Renal cortical epithelial cell (primary cell): ENCODE results near the gene ANKRD12. TPM values are rescaled to one million over a fixed set of nuclear protein-coding genes. Genes with fewer than 3 reads are reported as not detected.
A peak's percentile ranks its signal among the peaks of the same experiment; 100 is the strongest.

ENCODE experiments used
- DNase-seq: peaks from one replicate; pipeline ENCODE4 v3.0.0-alpha.2; 2011; ENCODE audit warnings: low read depth
- total RNA-seq: library from RNA; depleted of rRNA; stranded (reverse); fragments of >200 nt; gene quantifications from 2 replicates; pipeline ENCODE4 v1.2.3, GENCODE V29; 2014

ANKRD12 gene
- total RNA-seq, 1 donor from 2014 or later = 42.5 TPM

- no peak for DNase-seq
Observed at GRCh38 chr18:9290156-9290555, 153.6 kb downstream of the ANKRD12 start.

- DNase-seq = no peak
Observed at GRCh38 chr18:9292047-9292446, 155.5 kb downstream of the ANKRD12 start.

GRCh38 chr18:9293948-9294347 is 157.4 kb downstream of the ANKRD12 start:
- no peak for DNase-seq

DNA sequence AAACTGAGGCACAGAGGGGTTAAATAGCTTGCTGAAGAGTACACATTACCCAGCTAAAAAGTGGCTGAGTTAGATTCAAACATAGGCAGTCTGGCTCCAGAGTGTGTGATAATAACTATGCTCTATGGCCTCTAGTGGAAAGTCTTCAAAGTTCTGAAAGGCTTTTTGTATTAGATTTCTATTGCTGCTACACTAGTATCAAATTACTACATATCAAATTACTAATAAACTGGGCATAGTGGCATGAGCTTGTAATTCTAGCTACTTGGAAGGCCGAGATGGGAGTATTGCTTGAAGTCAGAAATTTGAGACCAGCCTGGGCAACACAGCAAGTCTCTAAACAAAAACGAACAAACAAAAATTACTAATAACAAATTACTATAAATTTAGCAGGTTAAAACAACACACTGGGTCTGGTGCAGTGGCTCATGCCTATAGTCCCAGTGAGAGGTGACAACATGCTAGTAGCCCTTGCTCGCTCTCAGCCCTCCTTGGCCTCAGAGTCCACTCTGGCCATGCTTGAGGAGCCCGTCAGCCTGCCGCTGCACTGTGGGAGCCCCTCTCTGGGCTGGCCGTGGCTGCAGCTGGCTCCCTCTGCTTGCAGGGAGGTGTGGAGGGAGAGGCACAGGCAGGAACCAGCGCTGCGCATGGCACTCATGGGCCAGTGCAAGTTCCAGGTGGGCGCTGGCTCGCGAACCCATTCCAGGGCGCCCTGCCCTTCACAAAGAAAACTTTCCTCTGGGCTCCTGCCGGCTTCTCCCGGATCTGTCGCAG is 159.8 kb downstream of the ANKRD12 start:
- DNase-seq = no peak

- DNase-seq = no peak
Observed at GRCh38 chr18:9297007-9297393, 160.4 kb downstream of the ANKRD12 start.

GRCh38 chr18:9304388-9305070 is 167.9 kb downstream of the ANKRD12 start:
- no peak for DNase-seq

DNA sequence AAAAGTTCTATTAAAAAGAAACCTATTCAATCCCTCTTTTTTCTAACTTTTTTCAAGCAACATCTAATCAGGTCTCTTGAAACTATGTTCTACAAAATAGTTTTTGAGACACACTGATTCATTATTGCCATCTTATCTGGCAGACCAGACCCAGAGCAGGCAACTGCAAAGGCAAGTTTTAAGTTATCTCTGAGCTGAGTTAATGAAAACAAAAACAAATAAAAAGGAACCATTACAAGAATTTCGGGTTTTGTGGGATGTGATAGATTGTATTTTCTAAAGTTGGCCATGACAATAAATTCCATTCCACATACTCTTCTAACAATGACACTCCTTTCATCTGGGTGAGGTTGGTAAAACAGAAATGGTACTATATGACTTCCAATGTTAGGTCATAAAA is 182.8 kb downstream of the ANKRD12 start:
- DNase-seq = no peak

GRCh38 chr18:9321017-9321452 is 184.5 kb downstream of the ANKRD12 start:
- no peak for DNase-seq

DNA sequence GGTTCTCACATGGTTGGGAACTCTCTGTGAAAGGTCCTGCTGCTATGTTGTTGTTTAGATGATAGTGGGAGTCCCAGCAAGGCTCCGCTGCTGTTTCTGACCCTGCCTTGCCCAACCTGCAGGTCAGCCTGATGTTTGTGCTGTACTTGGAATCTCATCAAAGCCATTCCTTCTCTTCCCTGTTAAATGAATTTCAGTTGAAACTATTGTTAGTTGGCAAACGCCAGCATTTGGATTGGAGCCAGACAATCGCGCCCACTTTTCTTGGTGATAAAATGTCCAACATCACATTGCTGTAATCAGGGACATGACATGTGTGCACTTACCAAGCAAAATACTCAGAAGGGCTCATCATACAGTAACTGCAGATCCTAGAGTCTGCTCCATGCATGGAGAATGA is 185.2 kb downstream of the ANKRD12 start:
- DNase-seq = no peak

DNA sequence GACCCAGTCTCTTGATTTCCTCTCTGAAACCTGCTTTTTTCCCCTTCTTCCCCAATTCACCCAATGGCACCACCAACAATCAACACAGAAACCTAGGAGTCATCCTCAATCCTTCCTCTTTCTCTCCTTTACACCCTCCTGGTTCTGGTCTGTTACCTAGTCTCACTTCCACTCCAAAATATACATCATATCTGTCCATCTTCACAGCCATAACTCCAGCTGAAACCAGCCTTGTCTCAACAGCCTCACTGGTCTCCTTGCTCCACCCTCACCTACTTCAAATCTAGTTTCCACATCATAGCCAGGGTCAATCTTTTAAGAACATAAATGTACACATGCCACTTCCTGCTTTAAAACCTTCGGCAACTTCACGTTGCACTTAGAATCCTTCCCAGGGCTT is 186.2 kb downstream of the ANKRD12 start:
- no peak for DNase-seq

- DNase-seq = peak; percentile 72
Observed at GRCh38 chr18:9323750-9324445, 187.3 kb downstream of the ANKRD12 start.

GRCh38 chr18:9325716-9326115 is 189.1 kb downstream of the ANKRD12 start:
- no peak for DNase-seq

DNA sequence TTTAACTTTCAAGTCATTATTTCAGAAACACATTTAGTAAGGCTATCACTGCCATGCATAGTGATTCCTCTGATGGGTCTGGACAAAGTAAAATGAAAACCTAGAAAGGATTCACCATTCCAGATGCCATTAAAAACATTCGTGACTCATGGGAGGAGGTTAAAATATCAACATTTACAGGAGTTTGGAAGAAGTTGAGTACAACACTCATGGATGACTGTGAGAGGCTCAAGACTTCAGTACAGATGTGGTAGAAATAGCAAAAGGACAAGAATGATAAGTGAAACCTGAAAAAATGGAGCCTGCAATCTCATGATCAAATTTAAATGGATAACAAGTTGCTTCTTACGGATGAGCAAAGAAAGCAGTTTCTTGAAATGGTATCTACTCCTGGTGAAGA is 192.2 kb downstream of the ANKRD12 start:
- no peak for DNase-seq

GRCh38 chr18:9329471-9329870 is 192.9 kb downstream of the ANKRD12 start:
- no peak for DNase-seq

- DNase-seq = no peak
Observed at GRCh38 chr18:9330419-9330818, 193.8 kb downstream of the ANKRD12 start.

DNA sequence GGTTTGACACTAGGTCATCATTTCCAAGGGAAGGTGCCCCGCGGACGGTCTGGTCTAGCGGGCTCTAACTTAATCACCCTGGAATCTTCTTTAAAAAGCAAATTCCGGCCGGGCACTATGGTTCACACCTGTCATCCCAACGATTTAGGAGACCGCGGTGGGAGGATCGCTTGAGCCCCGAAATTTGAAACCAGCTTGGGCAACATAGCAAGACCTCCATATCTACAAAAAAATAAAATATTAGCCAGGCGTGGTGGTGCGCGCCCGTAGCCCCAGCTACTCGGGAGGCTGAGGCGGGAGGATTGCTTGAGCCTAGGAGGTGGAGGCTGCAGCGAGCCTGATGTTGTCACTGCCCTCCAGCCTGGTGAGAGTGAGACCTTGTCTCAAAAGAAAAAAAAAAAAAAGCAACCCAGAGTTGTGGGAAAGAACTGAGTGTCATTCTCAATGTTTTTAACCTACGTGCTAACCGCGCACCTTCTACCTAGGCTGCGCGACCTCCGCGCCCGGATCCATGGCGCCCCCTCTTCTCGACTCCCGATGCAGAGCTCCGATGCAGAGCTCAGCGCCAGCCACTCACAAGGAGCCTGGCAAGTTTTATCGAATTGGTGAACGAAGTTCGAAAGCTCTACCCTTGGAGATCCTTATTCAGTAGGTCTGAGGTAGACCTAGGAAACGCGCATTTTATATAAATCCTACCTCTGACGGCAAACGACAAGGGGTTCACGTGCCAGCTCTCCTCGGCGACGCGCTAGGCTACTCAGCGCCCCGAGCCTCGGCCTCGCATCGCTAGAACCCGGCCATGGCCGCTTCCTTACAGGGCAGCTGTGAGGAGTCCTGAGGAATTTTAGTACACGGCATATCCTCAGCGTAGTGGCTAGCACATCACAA is 197.1 kb downstream of the ANKRD12 start:
- no peak for DNase-seq

DNA sequence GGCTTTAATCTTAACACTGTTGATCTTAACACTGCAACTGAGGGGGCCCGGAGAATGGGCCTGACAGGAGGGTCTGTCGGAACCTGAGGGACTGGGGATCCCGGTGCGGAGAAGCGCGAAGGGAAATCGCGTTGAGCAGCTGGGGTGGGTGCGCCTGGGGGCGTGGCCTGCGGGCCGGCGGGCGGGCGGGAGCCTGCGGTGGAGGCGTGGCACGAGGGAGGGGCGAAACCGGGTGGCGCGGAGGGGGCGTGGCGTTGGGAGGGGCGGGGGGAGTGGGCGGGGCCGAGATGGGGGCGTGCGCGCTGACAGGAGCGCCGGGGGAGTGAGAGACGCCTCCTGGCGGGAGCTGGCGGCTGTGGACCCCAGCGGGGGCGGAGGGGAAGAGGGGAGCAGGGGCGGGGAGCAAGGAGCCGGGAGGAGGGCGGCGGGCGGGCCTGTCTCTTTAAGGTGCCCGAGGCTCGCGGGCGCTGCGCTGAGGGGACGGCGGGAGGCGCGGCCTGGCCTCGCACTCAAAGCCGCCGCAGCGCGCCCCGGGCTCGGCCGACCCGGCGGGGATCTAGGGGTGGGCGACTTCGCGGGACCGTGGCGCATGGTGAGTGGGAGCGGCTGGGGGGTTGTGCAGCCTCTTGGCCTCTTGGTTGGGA is 197.9 kb downstream of the ANKRD12 start, which contains the start of gene TWSG1:
Gene TWSG1 (plus strand): TSS at position 445 of the 644 bp plus-strand sequence. CDS start 2,457 bp downstream, outside the sequence.
- peak; percentile 66 for DNase-seq

DNA sequence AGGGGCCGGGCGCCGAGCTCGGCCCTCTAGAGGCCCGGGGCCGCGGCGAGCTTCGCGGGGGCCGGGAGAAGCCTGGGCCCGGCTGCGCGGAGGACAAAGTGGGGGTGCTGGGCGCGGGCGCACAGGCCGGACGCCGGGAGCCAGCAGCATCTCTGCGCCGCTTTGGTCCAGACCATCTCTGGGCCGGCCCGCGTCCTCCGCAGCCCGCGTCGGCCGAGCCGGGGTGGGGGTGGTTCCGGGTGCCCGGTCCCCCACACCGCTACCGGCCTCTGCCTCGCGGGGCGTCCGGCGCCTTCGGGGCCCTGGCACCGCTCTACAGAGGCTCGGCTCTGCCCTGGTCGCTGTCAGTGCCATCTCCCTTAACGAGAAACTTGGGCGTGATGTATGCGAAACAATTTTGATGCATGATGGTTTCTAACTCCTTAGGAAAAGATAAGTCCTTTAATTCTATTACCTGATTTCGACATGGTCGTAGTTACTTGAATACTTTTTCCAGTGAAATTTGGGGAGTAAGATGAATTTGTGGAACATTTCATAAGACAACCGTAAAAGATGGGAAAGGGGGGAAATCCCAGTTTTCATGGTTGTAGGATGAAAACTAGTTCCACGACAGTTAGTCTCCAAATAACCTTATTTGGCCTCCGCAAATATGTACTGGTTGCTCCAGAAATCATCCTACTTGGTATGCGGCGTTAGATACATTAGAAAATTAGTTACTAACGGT is 198.6 kb downstream of the ANKRD12 start:
- peak; percentile 43 for DNase-seq
